LNCaP clone FGC (cell line): ENCODE data around the gene PAK3.

Source experiments
- DNase-seq: peaks from one replicate; pipeline ENCODE4 v3.0.0-alpha.2; 2011; ENCODE audit warnings: low read depth
- H3K4me3 ChIP-seq: 2 replicates; pipeline ENCODE4 v1.5.1; 2011; ENCODE audit warnings: mild to moderate bottlenecking, low read depth, low read length, control low read depth
- CTCF ChIP-seq: IDR thresholded peaks from 2 replicates; pipeline ENCODE4 v1.5.1; 2012; ENCODE audit warnings: mild to moderate bottlenecking; ENCODE audit not compliant: control insufficient read depth, insufficient read depth; ENCODE audit errors: extremely low read depth

Gene PAK3

GRCh38 chrX:111095974-111096895 lies at the start of gene PAK3:
TSS of gene PAK3 (plus strand) at chrX:111096191. CDS start at chrX:111123104, 26,913 bp downstream.
- DNase-seq = no peak
- TF ChIP-seq CTCF = no peak
- H3K4me3 ChIP-seq = peak within 1 kb of the TSS; percentile 50

GRCh38 chrX:111047575-111047974 lies 48.4 kb upstream of the PAK3 start:
- DNase-seq = no peak
- H3K4me3 ChIP-seq = no peak overlapping the region
- no peak for TF ChIP-seq CTCF

DNA sequence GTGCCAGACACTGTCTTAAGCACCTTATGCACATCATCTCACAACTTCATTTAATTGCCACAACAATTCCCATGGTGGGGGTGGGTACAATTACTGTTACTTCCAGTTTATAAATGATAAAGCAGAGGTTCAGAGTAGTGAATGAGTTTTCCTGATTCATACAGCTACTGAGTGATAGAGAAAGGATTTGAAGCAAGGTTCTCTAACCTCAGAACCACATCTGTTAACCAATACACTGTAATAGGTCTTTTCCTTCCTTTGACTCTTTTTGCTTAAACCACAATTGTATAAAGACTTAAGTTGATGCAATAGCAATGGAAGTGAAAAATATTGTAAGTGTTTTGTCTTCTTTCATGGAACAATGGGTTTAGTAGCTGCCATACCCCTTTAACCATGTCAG lies 43.5 kb upstream of the PAK3 start:
- no peak overlapping the region for H3K4me3 ChIP-seq
- no peak for TF ChIP-seq CTCF
- DNase-seq = no peak

DNA sequence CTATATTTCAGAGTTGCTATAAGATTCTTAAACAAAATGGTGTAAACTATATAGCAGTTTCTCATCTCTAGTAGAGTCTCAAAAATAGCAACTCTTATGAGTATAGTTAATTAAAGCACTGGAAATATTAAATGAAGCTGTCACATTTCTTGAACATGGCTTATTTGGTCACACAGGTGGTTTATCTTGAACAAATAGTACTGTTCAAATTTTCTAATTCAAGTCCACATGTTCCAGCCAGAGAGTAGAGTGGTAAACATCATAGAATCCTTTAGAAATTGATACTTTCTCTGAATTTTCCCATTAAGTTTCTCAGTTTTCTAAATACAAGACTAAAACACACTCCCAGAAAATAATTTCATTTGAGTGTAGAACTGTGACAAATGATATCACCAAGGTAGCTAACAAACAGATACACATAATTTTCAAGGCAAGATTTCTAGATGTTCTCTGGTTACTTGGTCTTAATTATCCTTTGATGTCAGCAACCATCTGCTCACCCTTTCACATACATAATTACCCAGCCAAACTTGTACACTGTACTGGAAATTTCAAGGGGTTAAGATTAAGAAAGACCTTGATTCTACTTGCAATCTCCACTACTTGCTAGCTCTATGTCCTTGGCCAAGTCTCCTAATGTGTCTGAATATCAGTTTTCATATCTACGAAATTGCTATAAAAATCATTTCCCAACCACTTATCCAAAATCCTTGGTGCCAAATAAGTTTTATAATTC lies 24.3 kb upstream of the PAK3 start:
- DNase-seq = no peak
- no peak overlapping the region for H3K4me3 ChIP-seq
- TF ChIP-seq CTCF = no peak

DNA sequence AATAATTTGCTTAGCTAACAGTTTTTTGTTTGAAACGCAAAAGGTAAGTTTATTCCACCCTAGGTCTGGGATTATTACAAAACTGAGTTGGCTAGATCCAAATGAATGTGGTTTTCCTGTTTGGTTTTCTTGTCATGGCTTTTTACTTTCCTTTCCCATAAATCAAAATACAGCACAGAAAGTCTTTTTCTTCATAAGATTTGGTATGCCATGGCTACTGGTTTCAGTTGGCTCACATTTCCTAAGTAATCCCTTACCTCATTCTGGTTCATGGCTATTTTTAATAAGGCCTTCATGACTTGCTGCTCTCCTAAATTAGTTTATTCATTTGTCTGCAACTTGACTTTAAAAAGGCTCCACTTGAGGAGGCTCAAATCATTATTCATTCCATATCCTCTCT lies 12.9 kb upstream of the PAK3 start:
- H3K4me3 ChIP-seq = no peak overlapping the region
- no peak for DNase-seq

DNA sequence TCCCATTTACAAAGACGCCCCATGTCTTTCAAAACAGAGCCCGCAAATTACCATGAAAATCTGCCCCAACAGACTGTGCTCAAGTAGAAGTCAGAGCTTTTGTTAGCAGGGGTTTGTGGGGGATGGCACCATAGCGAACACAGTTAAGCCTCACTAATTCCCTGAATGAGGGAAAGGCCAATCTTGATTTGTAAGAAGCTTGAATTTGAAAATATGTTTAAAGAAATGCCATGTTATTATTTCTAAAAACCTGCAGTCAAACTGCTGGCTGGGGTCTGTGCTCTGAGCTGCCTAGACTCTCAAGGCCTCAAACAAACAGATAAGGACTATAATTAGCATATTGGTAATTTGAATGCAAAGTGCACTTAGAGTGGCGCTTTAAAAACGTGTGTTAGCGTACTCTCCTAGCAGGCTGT lies 9.4 kb upstream of the PAK3 start:
- H3K4me3 ChIP-seq = no peak overlapping the region
- DNase-seq = no peak
- no peak for TF ChIP-seq CTCF

More for the DNA sequence above, 12.9 kb upstream of the PAK3 start:
- TF ChIP-seq CTCF = no peak

DNA sequence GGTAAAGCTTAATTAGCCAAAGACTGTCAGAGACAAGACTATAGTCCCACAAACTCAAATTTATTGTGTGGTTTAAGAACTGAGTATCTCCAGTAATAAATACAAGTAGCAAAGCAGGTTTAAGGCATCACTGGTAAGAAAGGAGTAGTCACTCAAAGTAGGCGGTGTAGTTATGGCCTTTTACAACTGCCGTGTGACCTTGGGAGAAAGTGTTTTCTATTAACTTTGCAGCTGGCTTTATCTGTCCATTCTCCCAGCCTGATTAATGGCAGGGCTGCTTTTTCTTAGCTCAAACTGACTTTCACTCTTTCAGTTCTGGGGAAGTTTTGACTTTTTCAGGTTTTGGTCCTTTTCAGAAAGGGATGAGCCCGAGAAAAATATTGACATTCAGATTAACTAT lies 7.4 kb upstream of the PAK3 start:
- TF ChIP-seq CTCF = no peak
- DNase-seq = no peak
- no peak overlapping the region for H3K4me3 ChIP-seq
